Vagina (tissue), 2 donors: ENCODE measurements around the gene MICAL3.

Source experiments
- POLR2A ChIP-seq, 2 donors: fragments of 450-650 bp; IDR thresholded peaks; one replicate each; pipeline ENCODE4 v1.6.1; 2017; ENCODE audit warnings: antibody characterized with exemption in 2 of 2, mild to moderate bottlenecking in 2 of 2, moderate library complexity in 2 of 2
- POLR2AphosphoS5 ChIP-seq, 2 donors: sonication (generic); formaldehyde crosslinking; IDR thresholded peaks; one replicate each; pipeline ENCODE4 v1.9.0; 2017; ENCODE audit warnings: antibody characterized with exemption in 2 of 2, mild to moderate bottlenecking in 2 of 2, low read depth in 1 of 2; ENCODE audit not compliant: insufficient read depth in 1 of 2
- TF ChIP-seq, protein P1 (sequence below), 3 experiments: fragments of 450-650 bp in 2 of 3; fragments of 200-600 bp in 1 of 3; sonication (generic) in 1 of 3; IDR thresholded peaks; one replicate each; pipeline ENCODE4 v1.5.1; 2017 to 2019; ENCODE audit warnings: antibody characterized with exemption in 3 of 3, mild to moderate bottlenecking in 2 of 3, moderate library complexity in 2 of 3

GRCh38 chr22:17984114-17984513, 40.2 kb downstream of the MICAL3 start:
- TF ChIP-seq, protein P1, sequence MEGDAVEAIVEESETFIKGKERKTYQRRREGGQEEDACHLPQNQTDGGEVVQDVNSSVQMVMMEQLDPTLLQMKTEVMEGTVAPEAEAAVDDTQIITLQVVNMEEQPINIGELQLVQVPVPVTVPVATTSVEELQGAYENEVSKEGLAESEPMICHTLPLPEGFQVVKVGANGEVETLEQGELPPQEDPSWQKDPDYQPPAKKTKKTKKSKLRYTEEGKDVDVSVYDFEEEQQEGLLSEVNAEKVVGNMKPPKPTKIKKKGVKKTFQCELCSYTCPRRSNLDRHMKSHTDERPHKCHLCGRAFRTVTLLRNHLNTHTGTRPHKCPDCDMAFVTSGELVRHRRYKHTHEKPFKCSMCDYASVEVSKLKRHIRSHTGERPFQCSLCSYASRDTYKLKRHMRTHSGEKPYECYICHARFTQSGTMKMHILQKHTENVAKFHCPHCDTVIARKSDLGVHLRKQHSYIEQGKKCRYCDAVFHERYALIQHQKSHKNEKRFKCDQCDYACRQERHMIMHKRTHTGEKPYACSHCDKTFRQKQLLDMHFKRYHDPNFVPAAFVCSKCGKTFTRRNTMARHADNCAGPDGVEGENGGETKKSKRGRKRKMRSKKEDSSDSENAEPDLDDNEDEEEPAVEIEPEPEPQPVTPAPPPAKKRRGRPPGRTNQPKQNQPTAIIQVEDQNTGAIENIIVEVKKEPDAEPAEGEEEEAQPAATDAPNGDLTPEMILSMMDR (IDR thresholded peaks at IDR 0.05) = no peak
- TF ChIP-seq POLR2A (IDR thresholded peaks at IDR 0.05) (no peak), POLR2AphosphoS5 (IDR thresholded peaks at IDR 0.05; ENCODE audit: insufficient read depth in 1 of 2, low read depth in 1 of 2) (no peak)
